22Rv1 (cell line): ENCODE data around the gene IFITM2.

Experiments used
- ZFX ChIP-seq: fragments of 450-650 bp; IDR thresholded peaks from 2 replicates; pipeline ENCODE4 v1.6.1; 2017; ENCODE audit warnings: antibody characterized with exemption, borderline replicate concordance
- TF ChIP-seq, protein P1 (sequence below): fragments of 450-650 bp; IDR thresholded peaks from 2 replicates; pipeline ENCODE4 v1.5.1; 2017; ENCODE audit warnings: mild to moderate bottlenecking

GRCh38 chr11:289398-289711 is 18.3 kb upstream of the IFITM2 start:
- TF ChIP-seq, protein P1, sequence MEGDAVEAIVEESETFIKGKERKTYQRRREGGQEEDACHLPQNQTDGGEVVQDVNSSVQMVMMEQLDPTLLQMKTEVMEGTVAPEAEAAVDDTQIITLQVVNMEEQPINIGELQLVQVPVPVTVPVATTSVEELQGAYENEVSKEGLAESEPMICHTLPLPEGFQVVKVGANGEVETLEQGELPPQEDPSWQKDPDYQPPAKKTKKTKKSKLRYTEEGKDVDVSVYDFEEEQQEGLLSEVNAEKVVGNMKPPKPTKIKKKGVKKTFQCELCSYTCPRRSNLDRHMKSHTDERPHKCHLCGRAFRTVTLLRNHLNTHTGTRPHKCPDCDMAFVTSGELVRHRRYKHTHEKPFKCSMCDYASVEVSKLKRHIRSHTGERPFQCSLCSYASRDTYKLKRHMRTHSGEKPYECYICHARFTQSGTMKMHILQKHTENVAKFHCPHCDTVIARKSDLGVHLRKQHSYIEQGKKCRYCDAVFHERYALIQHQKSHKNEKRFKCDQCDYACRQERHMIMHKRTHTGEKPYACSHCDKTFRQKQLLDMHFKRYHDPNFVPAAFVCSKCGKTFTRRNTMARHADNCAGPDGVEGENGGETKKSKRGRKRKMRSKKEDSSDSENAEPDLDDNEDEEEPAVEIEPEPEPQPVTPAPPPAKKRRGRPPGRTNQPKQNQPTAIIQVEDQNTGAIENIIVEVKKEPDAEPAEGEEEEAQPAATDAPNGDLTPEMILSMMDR: no peak
- TF ChIP-seq ZFX: no peak
